Fibroblast of lung (primary cell): ENCODE results near the gene OR4C13. TPM values are rescaled to one million over a fixed set of nuclear protein-coding genes. Genes with fewer than 3 reads are reported as not detected.

ENCODE experiments used
- DNase-seq, 2 donors: peaks; one replicate each; pipeline versions ENCODE4 v3.0.0 to v3.0.0-alpha.2; 2010; ENCODE audit warnings: low read depth in 2 of 2
- H2AFZ ChIP-seq: 2 replicates; pipeline ENCODE4 v1.5.1; 2012; ENCODE audit warnings: low read length, control low read depth, inconsistent platforms
- H3K27ac ChIP-seq: 2 replicates; pipeline ENCODE4 v1.5.1; 2011; ENCODE audit warnings: low read length, control low read depth; ENCODE audit not compliant: insufficient read depth
- H3K27me3 ChIP-seq: 2 replicates; pipeline ENCODE4 v1.5.1; 2011; ENCODE audit warnings: mild to moderate bottlenecking, low read length; ENCODE audit not compliant: control insufficient read depth, insufficient read depth
- H3K36me3 ChIP-seq: 2 replicates; pipeline ENCODE4 v1.5.1; 2011; ENCODE audit warnings: low read length; ENCODE audit not compliant: control insufficient read depth, insufficient read depth
- H3K4me1 ChIP-seq: 2 replicates; pipeline ENCODE4 v1.5.1; 2011; ENCODE audit warnings: low read length; ENCODE audit not compliant: control insufficient read depth, insufficient read depth; ENCODE audit errors: extremely low read depth
- H3K4me2 ChIP-seq: 2 replicates; pipeline ENCODE4 v1.5.1; 2011; ENCODE audit warnings: low read length, control low read depth; ENCODE audit not compliant: insufficient read depth; ENCODE audit errors: extremely low read depth
- H3K4me3 ChIP-seq, 4 experiments: fragments of 200-600 bp in 1 of 4; sonication (generic) in 1 of 4; replicated peaks in 1 of 4; 2 replicates each; pipeline ENCODE4 v1.5.1; 2011 to 2016; ENCODE audit warnings: low read length in 4 of 4, low read depth in 3 of 4, mild to moderate bottlenecking in 3 of 4, control low read depth in 2 of 4, inconsistent platforms in 1 of 4, mixed read lengths in 1 of 4; ENCODE audit not compliant: insufficient read depth in 1 of 4; ENCODE audit errors: control extremely low read depth in 1 of 4
- H3K79me2 ChIP-seq: 2 replicates; pipeline ENCODE4 v1.5.1; 2012; ENCODE audit warnings: mild to moderate bottlenecking, low read length, inconsistent platforms; ENCODE audit not compliant: control insufficient read depth, insufficient read depth
- H3K9ac ChIP-seq: 2 replicates; pipeline ENCODE4 v1.5.1; 2011; ENCODE audit warnings: mild to moderate bottlenecking, low read length, control low read depth; ENCODE audit not compliant: insufficient read depth
- H3K9me3 ChIP-seq: 2 replicates; pipeline ENCODE4 v1.5.1; 2012; ENCODE audit warnings: low read depth, low read length; ENCODE audit not compliant: control insufficient read depth, insufficient read depth
- H4K20me1 ChIP-seq: 2 replicates; pipeline ENCODE4 v1.5.1; 2011; ENCODE audit warnings: low read length; ENCODE audit not compliant: control insufficient read depth, insufficient read depth; ENCODE audit errors: extremely low read depth
- CTCF ChIP-seq, 2 donors: IDR thresholded peaks in 1 of 2; conservative IDR thresholded peaks in 1 of 2; 1 replicate in 1 of 2; 2 replicates in 1 of 2; pipeline ENCODE4 v1.5.1; 2011 to 2012; ENCODE audit warnings: low read length in 2 of 2, control low read depth in 1 of 2, inconsistent platforms in 1 of 2, low read depth in 1 of 2, mild to moderate bottlenecking in 1 of 2
- EZH2 ChIP-seq: IDR thresholded peaks from 2 replicates; pipeline ENCODE4 v1.5.1; 2012; ENCODE audit warnings: low read length, control low read depth, mild to moderate bottlenecking; ENCODE audit errors: missing control alignments
- polyA plus RNA-seq, 2 donors: library from polyadenylated mRNA; depleted of rRNA in 1 of 2; stranded (reverse) in 1 of 2; unstranded in 1 of 2; fragments of >200 nt; gene quantifications; 2 replicates each; pipeline ENCODE4 v1.2.1, GENCODE V29; 2011 to 2012; ENCODE audit warnings: missing spikeins in 1 of 2
- total RNA-seq: library from RNA; depleted of rRNA; stranded (reverse); fragments of >200 nt; gene quantifications from 2 replicates; pipeline ENCODE4 v1.2.1, GENCODE V29; 2014

The OR4C13 gene
- total and polyA plus RNA-seq, 2 donors (not counting 1 experiment from before 2014, with no cell fraction given): not detected

- Histone ChIP-seq H2AFZ (no peak overlapping the region), H3K27me3 (no peaks in the 10 kb centered on the region), H4K20me1 (no peaks in the 10 kb centered on the region), H3K9me3 (no peaks in the 10 kb centered on the region), H3K4me1 (no peaks in the 10 kb centered on the region), H3K36me3 (no peaks in the 10 kb centered on the region), H3K27ac (no peak overlapping the region), H3K4me2 (no peak overlapping the region), H3K4me3 (no peak overlapping the region), H3K9ac (no peak overlapping the region), H3K79me2 (no peaks in the 10 kb centered on the region)
- DNase-seq: peak; percentile 7 to 28
- TF ChIP-seq CTCF (conservative IDR thresholded peaks at IDR 0.05 in 1 of 2, IDR thresholded peaks at IDR 0.05 in 1 of 2; ENCODE audit: low read depth in 1 of 2, low read length in 2 of 2) (peak; percentile 23 to 28), EZH2 (no peak)
Observed at GRCh38 chr11:49995565-49995964, 43.4 kb downstream of the OR4C13 start.

Other genes with a start within 250 kb of the OR4C13 start
- not detected in 2 replicates for gene OR4C12, start 30.1 kb downstream of the OR4C13 start, total RNA-seq
- gene OR4C12, start 30.1 kb downstream of the OR4C13 start, polyA plus RNA-seq: not detected in 2 replicates
- gene OR4C45, start 80.5 kb downstream of the OR4C13 start, total RNA-seq: not detected in 2 replicates
- not detected in 2 replicates for gene OR4C45, start 80.5 kb downstream of the OR4C13 start, polyA plus RNA-seq